GM04503 (cell line): ENCODE measurements around the gene DAAM2.

ENCODE experiments used
- DNase-seq: peaks from one replicate; pipeline ENCODE4 v3.0.0-alpha.2; 2012; ENCODE audit warnings: low read depth

Gene DAAM2

GRCh38 chr6:39887692-39888450 is 95.7 kb downstream of the DAAM2 start:
- peak; percentile 67 for DNase-seq

GRCh38 chr6:39889229-39889628 is 97.1 kb downstream of the DAAM2 start:
- DNase-seq: no peak

- DNase-seq: no peak
These were observed 99.2 kb downstream of the DAAM2 start for GRCh38 chr6:39891353-39891752.

GRCh38 chr6:39891976-39892375 is 99.8 kb downstream of the DAAM2 start:
- no peak for DNase-seq

- DNase-seq: no peak
These were observed 100.4 kb downstream of the DAAM2 start for GRCh38 chr6:39892490-39893129.

GRCh38 chr6:39893286-39893685 is 101.1 kb downstream of the DAAM2 start:
- no peak for DNase-seq

GRCh38 chr6:39896701-39897100 is 104.5 kb downstream of the DAAM2 start:
- DNase-seq: no peak

GRCh38 chr6:39897698-39898097 is 105.5 kb downstream of the DAAM2 start:
- no peak for DNase-seq

- no peak for DNase-seq
These were observed 106.4 kb downstream of the DAAM2 start for GRCh38 chr6:39898625-39899024.

GRCh38 chr6:39899554-39900295 is 107.5 kb downstream of the DAAM2 start:
- DNase-seq: no peak

GRCh38 chr6:39901116-39901655 is 109.0 kb downstream of the DAAM2 start:
- DNase-seq: no peak

GRCh38 chr6:39901670-39902069 is 109.5 kb downstream of the DAAM2 start:
- no peak for DNase-seq

- no peak for DNase-seq
These were observed 110.0 kb downstream of the DAAM2 start for GRCh38 chr6:39902136-39902535.

- DNase-seq: no peak
These were observed 110.8 kb downstream of the DAAM2 start for GRCh38 chr6:39902786-39903465.

- no peak for DNase-seq
These were observed 111.5 kb downstream of the DAAM2 start for GRCh38 chr6:39903656-39904055.

- DNase-seq: no peak
These were observed 112.9 kb downstream of the DAAM2 start for GRCh38 chr6:39904946-39905639.

GRCh38 chr6:39905640-39905975 is 113.4 kb downstream of the DAAM2 start:
- no peak for DNase-seq

- no peak for DNase-seq
These were observed 114.2 kb downstream of the DAAM2 start for GRCh38 chr6:39906318-39906761.

GRCh38 chr6:39907871-39908575 is 115.8 kb downstream of the DAAM2 start:
- no peak for DNase-seq

GRCh38 chr6:39908838-39909583 is 116.8 kb downstream of the DAAM2 start:
- no peak for DNase-seq
